NCI-H2107 (cell line): ENCODE results near the gene ANGPTL4.
A peak's percentile ranks its signal among the peaks of the same experiment; 100 is the strongest.
"Not testable (repeated sequence)": the region's sequence is repeated elsewhere in the genome, so short reads cannot be mapped to it uniquely, and the experiment has no call there.

Experiments
- DNase-seq: peaks from one replicate; lab custom pipeline; 2025; lab: John Stamatoyannopoulos, UW

The ANGPTL4 gene

GRCh38 chr19:8334458-8335342, 29.3 kb upstream of the ANGPTL4 start:
- peak; percentile 34 for DNase-seq

- DNase-seq, result no peak
These were observed 28.4 kb upstream of the ANGPTL4 start for GRCh38 chr19:8335343-8336071.

- no peak for DNase-seq
These were observed 27.8 kb upstream of the ANGPTL4 start for GRCh38 chr19:8336072-8336569.

GRCh38 chr19:8336660-8337059, 27.3 kb upstream of the ANGPTL4 start:
- no peak for DNase-seq

- no peak for DNase-seq
These were observed 26.2 kb upstream of the ANGPTL4 start for GRCh38 chr19:8337728-8338127.

GRCh38 chr19:8338835-8339234, 25.1 kb upstream of the ANGPTL4 start:
- no peak for DNase-seq

- DNase-seq, result no peak
These were observed 23.4 kb upstream of the ANGPTL4 start for GRCh38 chr19:8340341-8341096.

- not testable (repeated sequence) for DNase-seq
These were observed 22.5 kb upstream of the ANGPTL4 start for GRCh38 chr19:8341504-8341903.

- DNase-seq, result no peak
These were observed 21.7 kb upstream of the ANGPTL4 start for GRCh38 chr19:8342316-8342683.

GRCh38 chr19:8342684-8343482, 21.1 kb upstream of the ANGPTL4 start, which contains the start of gene KANK3:
Gene KANK3 (minus strand): TSS chr19:8343262. CDS start chr19:8337828, 5,434 bp downstream.
- DNase-seq, result no peak

GRCh38 chr19:8343483-8343844, 20.5 kb upstream of the ANGPTL4 start:
- no peak for DNase-seq

GRCh38 chr19:8349629-8350372, 14.2 kb upstream of the ANGPTL4 start:
- DNase-seq, result not testable (repeated sequence)

GRCh38 chr19:8352134-8352827, 11.7 kb upstream of the ANGPTL4 start:
- no peak for DNase-seq

- not testable (repeated sequence) for DNase-seq
These were observed 11.1 kb upstream of the ANGPTL4 start for GRCh38 chr19:8352845-8353244.

- no peak for DNase-seq
These were observed 8.1 kb upstream of the ANGPTL4 start for GRCh38 chr19:8355631-8356402.

GRCh38 chr19:8357007-8357521, 6.9 kb upstream of the ANGPTL4 start:
- DNase-seq, result no peak

GRCh38 chr19:8358948-8359347, 5.0 kb upstream of the ANGPTL4 start:
- DNase-seq, result no peak

- no peak for DNase-seq
These were observed 3.8 kb upstream of the ANGPTL4 start for GRCh38 chr19:8360196-8360595.
